ENCODE data around the gene CHN2.

- no peak for TF ChIP-seq GATA3 (IDR thresholded peaks at IDR 0.05; ENCODE audit: borderline replicate concordance)
- TF ChIP-seq, protein P1, sequence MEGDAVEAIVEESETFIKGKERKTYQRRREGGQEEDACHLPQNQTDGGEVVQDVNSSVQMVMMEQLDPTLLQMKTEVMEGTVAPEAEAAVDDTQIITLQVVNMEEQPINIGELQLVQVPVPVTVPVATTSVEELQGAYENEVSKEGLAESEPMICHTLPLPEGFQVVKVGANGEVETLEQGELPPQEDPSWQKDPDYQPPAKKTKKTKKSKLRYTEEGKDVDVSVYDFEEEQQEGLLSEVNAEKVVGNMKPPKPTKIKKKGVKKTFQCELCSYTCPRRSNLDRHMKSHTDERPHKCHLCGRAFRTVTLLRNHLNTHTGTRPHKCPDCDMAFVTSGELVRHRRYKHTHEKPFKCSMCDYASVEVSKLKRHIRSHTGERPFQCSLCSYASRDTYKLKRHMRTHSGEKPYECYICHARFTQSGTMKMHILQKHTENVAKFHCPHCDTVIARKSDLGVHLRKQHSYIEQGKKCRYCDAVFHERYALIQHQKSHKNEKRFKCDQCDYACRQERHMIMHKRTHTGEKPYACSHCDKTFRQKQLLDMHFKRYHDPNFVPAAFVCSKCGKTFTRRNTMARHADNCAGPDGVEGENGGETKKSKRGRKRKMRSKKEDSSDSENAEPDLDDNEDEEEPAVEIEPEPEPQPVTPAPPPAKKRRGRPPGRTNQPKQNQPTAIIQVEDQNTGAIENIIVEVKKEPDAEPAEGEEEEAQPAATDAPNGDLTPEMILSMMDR (IDR thresholded peaks at IDR 0.05): no peak
Observed at GRCh38 chr7:29276806-29277205, 82.2 kb downstream of the CHN2 start.

Data from A549 (cell line).